22Rv1 (cell line): ENCODE data around the gene ABCC4.
A peak's percentile ranks its signal among the peaks of the same experiment; 100 is the strongest.

Experiments
- H3K27ac ChIP-seq: fragments of 450-650 bp; 2 replicates; pipeline ENCODE4 v1.5.1; 2017
- CTCF ChIP-seq: fragments of 450-650 bp; IDR thresholded peaks from 2 replicates; pipeline ENCODE4 v1.5.1; 2017; ENCODE audit warnings: mild to moderate bottlenecking
- ZFX ChIP-seq: fragments of 450-650 bp; IDR thresholded peaks from 2 replicates; pipeline ENCODE4 v1.6.1; 2017; ENCODE audit warnings: antibody characterized with exemption, borderline replicate concordance

ABCC4 gene

GRCh38 chr13:95317039-95317989 lies 16.1 kb upstream of the ABCC4 start:
- TF ChIP-seq CTCF: no peak
- TF ChIP-seq ZFX: no peak
- no peak overlapping the region for H3K27ac ChIP-seq

GRCh38 chr13:95315752-95316151 lies 14.5 kb upstream of the ABCC4 start:
- TF ChIP-seq ZFX (no peak), CTCF (no peak)
- H3K27ac ChIP-seq: no peak overlapping the region

GRCh38 chr13:95307507-95307906 lies 6.3 kb upstream of the ABCC4 start:
- TF ChIP-seq CTCF (no peak), ZFX (no peak)
- H3K27ac ChIP-seq: no peak overlapping the region

GRCh38 chr13:95304453-95304852 lies 3.2 kb upstream of the ABCC4 start:
- TF ChIP-seq CTCF: no peak
- TF ChIP-seq ZFX: no peak

GRCh38 chr13:95301968-95302393 lies 730 bp upstream of the ABCC4 start:
- peak overlapping the region; percentile 40; the same call in 1 of the 2 replicates for H3K27ac ChIP-seq
- TF ChIP-seq CTCF: no peak
- TF ChIP-seq ZFX: no peak

More at GRCh38 chr13:95304453-95304852, 3.2 kb upstream of the ABCC4 start:
- no peak overlapping the region for H3K27ac ChIP-seq

GRCh38 chr13:95300625-95301182 lies 547 bp downstream of the ABCC4 start:
- no peak overlapping the region for H3K27ac ChIP-seq
- TF ChIP-seq CTCF: no peak
- TF ChIP-seq ZFX: no peak
